Mesothelial cell of epicardium (in vitro differentiated cells): ENCODE data around the gene BRMS1. TPM values are rescaled to one million over a fixed set of nuclear protein-coding genes. Genes with fewer than 3 reads are reported as not detected.
A peak's percentile ranks its signal among the peaks of the same experiment; 100 is the strongest.

Experiments
- DNase-seq, 2 experiments: peaks; one replicate each; pipeline ENCODE4 v3.0.0; 2021; ENCODE audit warnings: low spot score in 2 of 2; ENCODE audit not compliant: unreplicated experiment in 2 of 2
- H3K27ac Mint-ChIP-seq: 2 replicates; pipeline ENCODE4 v1.8.0; 2021; ENCODE audit warnings: mixed read lengths
- H3K27me3 Mint-ChIP-seq: 2 replicates; pipeline ENCODE4 v1.8.0; 2021; ENCODE audit warnings: low read depth, mixed read lengths
- H3K36me3 Mint-ChIP-seq: 2 replicates; pipeline ENCODE4 v1.8.0; 2021; ENCODE audit warnings: mixed read lengths
- H3K4me1 Mint-ChIP-seq: 2 replicates; pipeline ENCODE4 v1.8.0; 2021; ENCODE audit warnings: mixed read lengths
- H3K4me3 Mint-ChIP-seq: 2 replicates; pipeline ENCODE4 v1.8.0; 2021; ENCODE audit warnings: mild to moderate bottlenecking, moderate library complexity, mixed read lengths
- H3K9me3 Mint-ChIP-seq: 2 replicates; pipeline ENCODE4 v1.8.0; 2021; ENCODE audit warnings: mixed read lengths
- total RNA-seq: library from RNA; stranded (reverse); gene quantifications from 3 replicates; pipeline ENCODE4 v1.2.1, GENCODE V29; 2021
- TF ChIP-seq, protein P1 (sequence below): fragments of 200-600 bp; sonication (generic); IDR thresholded peaks from one replicate; pipeline ENCODE4 v1.5.0; 2021; ENCODE audit warnings: antibody characterized with exemption; ENCODE audit not compliant: unreplicated experiment

BRMS1 gene
- total RNA-seq, 1 donor from 2014 or later: 25.0 TPM

DNA sequence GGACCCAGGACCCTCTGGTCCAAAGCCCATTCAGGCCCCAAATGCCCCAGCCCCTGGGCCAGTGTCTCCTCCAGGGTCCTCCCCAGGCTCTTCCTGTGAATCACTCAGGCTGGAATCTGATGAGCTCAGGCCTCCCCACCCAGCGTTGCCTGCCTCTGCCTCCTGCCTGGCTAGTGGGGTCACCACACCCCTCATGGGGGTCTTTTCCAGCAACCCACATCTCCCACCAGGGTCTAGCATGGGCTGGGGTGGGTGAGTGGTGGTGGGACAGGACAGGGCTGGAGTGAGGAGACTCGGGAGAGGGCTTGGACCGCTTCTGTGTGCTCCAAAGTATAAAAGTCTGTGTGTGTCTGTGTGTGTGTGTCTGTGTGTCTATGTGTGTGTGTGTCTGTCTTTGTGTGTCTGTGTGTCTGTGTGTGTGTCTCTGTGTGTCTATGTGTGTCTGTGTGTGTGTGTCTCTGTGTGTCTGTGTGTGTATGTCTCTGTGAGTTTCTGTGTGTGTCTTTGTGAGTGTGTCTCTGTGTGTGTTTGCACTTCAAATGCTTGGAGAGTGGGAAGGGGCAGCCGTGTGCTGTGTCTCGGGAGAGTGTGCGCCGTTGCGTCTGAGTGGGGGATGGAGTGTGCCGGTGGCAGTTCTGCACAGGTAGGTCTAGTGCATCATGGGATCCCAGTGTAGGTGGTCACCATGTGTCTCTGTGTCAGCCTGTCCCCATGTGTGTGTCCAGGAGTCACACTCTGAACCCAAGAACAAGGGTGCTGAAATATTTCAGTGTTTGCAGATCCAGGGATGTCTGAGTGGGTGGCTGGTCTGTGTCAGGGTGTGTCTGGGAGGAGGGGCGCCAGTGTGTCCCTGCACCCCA is 17.5 kb downstream of the BRMS1 start:
- no peaks in the 10 kb centered on the region for H3K36me3 Mint-ChIP-seq
- H3K27me3 Mint-ChIP-seq: no peaks in the 10 kb centered on the region
- H3K9me3 Mint-ChIP-seq: no peaks in the 10 kb centered on the region
- H3K4me1 Mint-ChIP-seq: peaks cover 40% of the 10 kb centered on the region
- H3K4me3 Mint-ChIP-seq: no peak overlapping the region
- peak overlapping the region; percentile 45 for H3K27ac Mint-ChIP-seq
- no peak for DNase-seq
- TF ChIP-seq, protein P1, sequence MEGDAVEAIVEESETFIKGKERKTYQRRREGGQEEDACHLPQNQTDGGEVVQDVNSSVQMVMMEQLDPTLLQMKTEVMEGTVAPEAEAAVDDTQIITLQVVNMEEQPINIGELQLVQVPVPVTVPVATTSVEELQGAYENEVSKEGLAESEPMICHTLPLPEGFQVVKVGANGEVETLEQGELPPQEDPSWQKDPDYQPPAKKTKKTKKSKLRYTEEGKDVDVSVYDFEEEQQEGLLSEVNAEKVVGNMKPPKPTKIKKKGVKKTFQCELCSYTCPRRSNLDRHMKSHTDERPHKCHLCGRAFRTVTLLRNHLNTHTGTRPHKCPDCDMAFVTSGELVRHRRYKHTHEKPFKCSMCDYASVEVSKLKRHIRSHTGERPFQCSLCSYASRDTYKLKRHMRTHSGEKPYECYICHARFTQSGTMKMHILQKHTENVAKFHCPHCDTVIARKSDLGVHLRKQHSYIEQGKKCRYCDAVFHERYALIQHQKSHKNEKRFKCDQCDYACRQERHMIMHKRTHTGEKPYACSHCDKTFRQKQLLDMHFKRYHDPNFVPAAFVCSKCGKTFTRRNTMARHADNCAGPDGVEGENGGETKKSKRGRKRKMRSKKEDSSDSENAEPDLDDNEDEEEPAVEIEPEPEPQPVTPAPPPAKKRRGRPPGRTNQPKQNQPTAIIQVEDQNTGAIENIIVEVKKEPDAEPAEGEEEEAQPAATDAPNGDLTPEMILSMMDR: no peak

DNA sequence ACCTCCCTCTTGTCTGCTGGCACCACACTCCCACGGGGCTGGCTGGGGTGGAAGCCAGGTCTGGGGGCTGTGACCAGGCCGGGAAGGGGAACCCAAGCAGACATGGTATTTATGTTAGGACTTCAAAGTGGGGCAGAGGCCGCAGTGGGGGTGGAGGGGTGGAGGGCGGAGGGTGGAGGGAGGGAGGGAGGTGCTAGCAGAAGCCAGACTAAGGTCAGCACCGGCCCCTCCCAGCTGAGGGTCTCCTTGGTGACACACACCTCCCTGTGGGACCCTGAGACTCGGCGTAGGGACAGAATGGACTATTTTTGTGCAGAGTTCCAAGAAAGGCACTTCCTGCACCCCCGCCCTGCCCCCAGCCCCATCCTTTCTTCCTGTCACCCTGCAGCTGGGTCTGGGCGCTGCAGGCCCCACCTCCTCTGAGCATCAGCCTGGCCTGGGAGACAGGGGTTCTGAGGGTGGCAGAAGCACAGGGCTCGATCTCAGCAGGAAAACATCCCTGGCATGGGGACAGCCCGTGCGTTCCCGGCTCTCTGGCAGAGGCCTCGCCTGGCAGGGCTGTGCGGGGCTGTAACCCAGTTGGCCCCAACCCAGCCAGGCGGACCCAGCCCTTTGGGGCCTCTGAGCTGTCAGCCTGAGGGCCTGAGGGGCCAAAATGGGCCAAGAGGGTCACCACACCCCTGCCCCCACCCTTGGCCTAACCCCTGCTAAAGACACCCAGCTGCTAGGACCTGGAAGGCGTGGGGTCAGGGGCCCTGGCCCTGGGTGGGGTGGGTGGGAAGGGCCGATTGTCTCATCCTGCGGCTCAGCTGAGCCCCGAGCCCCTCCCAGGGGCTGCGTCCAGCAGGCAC is 18.4 kb downstream of the BRMS1 start:
- TF ChIP-seq, protein P1: no peak
- H3K27me3 Mint-ChIP-seq: no peaks in the 10 kb centered on the region
- no peak for DNase-seq

DNA sequence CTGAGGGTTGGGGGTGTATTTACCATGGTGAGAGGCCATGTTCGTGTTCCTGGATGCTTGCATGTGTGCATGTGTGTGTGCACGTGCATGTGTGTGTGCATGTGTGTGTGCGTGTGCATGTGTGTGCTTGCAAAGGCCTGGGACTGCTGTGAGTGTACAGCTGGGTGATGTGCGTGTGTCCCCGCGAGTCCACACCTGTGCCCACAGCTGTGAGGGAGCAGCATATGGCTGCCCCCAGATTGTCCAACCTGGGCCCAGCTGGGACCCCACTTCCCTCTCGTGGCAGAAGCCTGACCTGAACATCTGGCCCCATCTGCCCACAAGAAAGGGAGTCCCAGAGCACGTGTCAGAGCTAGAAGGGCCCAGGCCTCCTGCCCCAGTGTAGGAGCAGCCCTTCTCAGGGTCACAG is 19.6 kb downstream of the BRMS1 start:
- Mint-ChIP-seq H3K9me3 (peaks cover 1% of the 10 kb centered on the region), H3K36me3 (no peaks in the 10 kb centered on the region), H3K27ac (peak overlapping the region; percentile 56), H3K4me3 (no peak overlapping the region), H3K27me3 (no peaks in the 10 kb centered on the region), H3K4me1 (peaks cover 40% of the 10 kb centered on the region)
- TF ChIP-seq, protein P1: no peak
- no peak for DNase-seq

More for the DNA sequence above, 18.4 kb downstream of the BRMS1 start:
- H3K4me3 Mint-ChIP-seq: no peak overlapping the region
- H3K27ac Mint-ChIP-seq: peak overlapping the region; percentile 93
- no peaks in the 10 kb centered on the region for H3K36me3 Mint-ChIP-seq
- no peaks in the 10 kb centered on the region for H3K9me3 Mint-ChIP-seq
- peaks cover 40% of the 10 kb centered on the region for H3K4me1 Mint-ChIP-seq

DNA sequence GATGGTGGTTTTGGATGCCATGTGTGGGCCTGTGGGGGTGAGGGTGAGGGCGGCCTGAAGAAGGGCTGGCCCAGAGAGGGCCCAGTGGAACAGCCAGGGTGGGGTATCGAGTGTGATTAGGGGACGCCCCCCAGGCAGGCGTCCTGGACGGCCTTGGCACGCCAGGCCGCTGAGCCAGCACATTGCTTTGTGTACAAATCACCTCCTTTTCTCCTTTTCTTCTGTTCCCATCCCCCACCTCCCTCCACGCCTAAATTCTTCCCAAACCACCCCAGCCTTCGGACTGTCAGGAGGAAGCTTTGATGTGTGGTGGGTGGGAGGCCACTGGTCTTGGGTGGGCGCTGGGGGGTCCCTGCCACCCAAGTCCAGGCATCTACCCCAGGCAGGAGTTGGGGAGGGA is 20.2 kb downstream of the BRMS1 start:
- no peak for DNase-seq
- Mint-ChIP-seq H3K27ac (peak overlapping the region; percentile 65), H3K9me3 (peaks cover 6% of the 10 kb centered on the region), H3K4me1 (peaks cover 40% of the 10 kb centered on the region), H3K4me3 (no peak overlapping the region), H3K36me3 (no peaks in the 10 kb centered on the region), H3K27me3 (no peaks in the 10 kb centered on the region)
- TF ChIP-seq, protein P1: no peak

DNA sequence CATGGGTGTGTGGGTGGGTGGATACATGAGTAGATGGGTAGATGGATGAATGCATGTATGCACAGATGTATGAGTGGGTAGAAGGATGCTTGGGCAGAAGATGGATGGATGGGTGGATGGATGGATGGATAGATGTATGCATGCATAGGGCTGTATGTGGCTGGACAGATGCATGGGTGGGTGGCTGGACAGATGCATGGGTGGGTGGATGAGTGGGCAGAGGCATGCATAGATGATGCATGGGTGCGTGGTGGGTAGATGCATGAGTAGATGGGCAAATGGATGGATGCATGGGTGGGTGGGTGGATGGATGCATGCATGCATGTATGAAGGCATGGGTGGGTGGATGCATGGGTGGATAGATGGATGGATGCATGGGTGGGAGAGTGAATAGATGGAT is 21.2 kb downstream of the BRMS1 start:
- Mint-ChIP-seq H3K27me3 (no peaks in the 10 kb centered on the region), H3K9me3 (peaks cover 6% of the 10 kb centered on the region), H3K4me1 (peaks cover 45% of the 10 kb centered on the region), H3K36me3 (no peaks in the 10 kb centered on the region), H3K4me3 (no peak overlapping the region), H3K27ac (no peak overlapping the region)
- TF ChIP-seq, protein P1: no peak
- no peak for DNase-seq
